Amniotic epithelial cell (primary cell): ENCODE results near the gene RNF17.

Source experiments
- DNase-seq: peaks from one replicate; pipeline ENCODE4 v3.0.0-alpha.2; 2010; ENCODE audit warnings: low read depth

The RNF17 gene

GRCh38 chr13:24861617-24862362 is 97.8 kb downstream of the RNF17 start:
- DNase-seq: no peak

GRCh38 chr13:24863748-24864540 is 100.0 kb downstream of the RNF17 start:
- DNase-seq: peak; percentile 37

- DNase-seq: no peak
Observed at GRCh38 chr13:24864579-24864978, 100.6 kb downstream of the RNF17 start.

- DNase-seq: peak; percentile 17
Observed at GRCh38 chr13:24865163-24865953, 101.4 kb downstream of the RNF17 start.

GRCh38 chr13:24866488-24866887 is 102.5 kb downstream of the RNF17 start:
- DNase-seq: no peak

GRCh38 chr13:24868874-24869273 is 104.9 kb downstream of the RNF17 start:
- DNase-seq: no peak

- no peak for DNase-seq
Observed at GRCh38 chr13:24870380-24870760, 106.4 kb downstream of the RNF17 start.

GRCh38 chr13:24875566-24875965 is 111.6 kb downstream of the RNF17 start:
- DNase-seq: no peak

- DNase-seq: no peak
Observed at GRCh38 chr13:24877531-24877930, 113.6 kb downstream of the RNF17 start.

GRCh38 chr13:24878340-24878739 is 114.4 kb downstream of the RNF17 start:
- no peak for DNase-seq

- DNase-seq: no peak
Observed at GRCh38 chr13:24882665-24883064, 118.7 kb downstream of the RNF17 start.

GRCh38 chr13:24887759-24888158 is 123.8 kb downstream of the RNF17 start:
- no peak for DNase-seq

GRCh38 chr13:24888291-24888931 is 124.4 kb downstream of the RNF17 start:
- DNase-seq: no peak

- no peak for DNase-seq
Observed at GRCh38 chr13:24890256-24890655, 126.3 kb downstream of the RNF17 start.

GRCh38 chr13:24891476-24892108 is 127.6 kb downstream of the RNF17 start:
- DNase-seq: no peak

- DNase-seq: peak; percentile 79
Observed at GRCh38 chr13:24892829-24893228, 128.9 kb downstream of the RNF17 start.

- DNase-seq: no peak
Observed at GRCh38 chr13:24893863-24894262, 129.9 kb downstream of the RNF17 start.

- no peak for DNase-seq
Observed at GRCh38 chr13:24894277-24894971, 130.5 kb downstream of the RNF17 start.

GRCh38 chr13:24894972-24895300 is 131.0 kb downstream of the RNF17 start:
- no peak for DNase-seq

- no peak for DNase-seq
Observed at GRCh38 chr13:24896061-24896460, 132.1 kb downstream of the RNF17 start.

GRCh38 chr13:24897293-24897692 is 133.3 kb downstream of the RNF17 start:
- no peak for DNase-seq
